K562 (cell line): Measurements from ENCODE around the gene TMEM138. TPM values are rescaled to one million over a fixed set of nuclear protein-coding genes. Genes with fewer than 3 reads are reported as not detected.

Experiments
- ATAC-seq: fragments of 200-7000 bp; cut with Tn5 transposase; 3 replicates; pipeline ENCODE4 v1.9.1; 2020; ENCODE audit warnings: moderate library complexity
- BruUV-seq: library from RNA; stranded (reverse); fragments of 400-500 nt; replicated peaks from 2 replicates; lab custom pipeline; 2021; lab: Mats Ljungman, UMichigan
- CTCF ChIA-PET: fragments of 300-600 bp; formaldehyde crosslinking; extraction: SDS; loops from one replicate; lab custom pipeline; 2021; ENCODE audit warnings: low intra/inter-chr PET ratio; lab: Yijun Ruan, JAX
- POLR2A ChIA-PET: fragments of 300-600, 350-650 bp; sonication (Branson Sonifier 250); formaldehyde crosslinking; extraction: SDS; loops from one replicate; lab custom pipeline; 2021; ENCODE audit warnings: antibody characterized with exemption, inconsistent platforms; lab: Yijun Ruan, JAX
- DNase-seq, 4 experiments: peaks; one replicate each; pipeline versions ENCODE4 v3.0.0 to v3.0.0-alpha.2; 2011 to 2018; ENCODE audit warnings: low spot score in 3 of 4, mixed read lengths in 3 of 4; ENCODE audit errors: extremely low read depth in 1 of 4
- FAIRE-seq: peaks from 2 replicates; lab custom pipeline; 2011; peaks lifted over from hg19 to GRCh38; lab: Jason Lieb, UNC
- H2AFZ ChIP-seq: 2 replicates; pipeline ENCODE4 v1.6.0; 2011; ENCODE audit warnings: low read depth, low read length, control low read depth, inconsistent platforms
- H3K27ac ChIP-seq: fragments of 200-600 bp; 3 replicates; pipeline ENCODE4 v1.8.0; 2011; ENCODE audit warnings: low read depth, mild to moderate bottlenecking, control low read depth, inconsistent platforms, low read length, moderate library complexity, mixed read lengths; ENCODE audit errors: extremely low read depth
- H3K27me3 ChIP-seq, 2 experiments: fragments of 300-600 bp in 1 of 2; 2 replicates in 1 of 2; 3 replicates in 1 of 2; pipeline versions ENCODE4 v1.6.0 to v1.8.0; 2011; ENCODE audit warnings: inconsistent platforms in 2 of 2, low read length in 2 of 2, mild to moderate bottlenecking in 1 of 2, mixed read lengths in 1 of 2, moderate library complexity in 1 of 2; ENCODE audit not compliant: control insufficient read depth in 2 of 2, insufficient read depth in 2 of 2
- H3K36me3 ChIP-seq: fragments of 300-600 bp; 3 replicates; pipeline ENCODE4 v1.8.0; 2011; ENCODE audit warnings: mild to moderate bottlenecking, low read length, inconsistent platforms; ENCODE audit not compliant: control insufficient read depth, insufficient read depth
- H3K4me1 ChIP-seq, 2 experiments: fragments of 200-600 bp in 1 of 2; replicated peaks in 1 of 2; 2 replicates in 1 of 2; 3 replicates in 1 of 2; pipeline versions ENCODE4 v1.5.1 to v1.8.0; 2011; ENCODE audit warnings: inconsistent platforms in 2 of 2, low read length in 2 of 2, mild to moderate bottlenecking in 1 of 2, mixed read lengths in 1 of 2, moderate library complexity in 1 of 2; ENCODE audit not compliant: control insufficient read depth in 2 of 2, insufficient read depth in 2 of 2
- H3K4me2 ChIP-seq: 2 replicates; pipeline ENCODE4 v1.6.1; 2011; ENCODE audit warnings: low read length, control low read depth, inconsistent platforms, mixed read lengths; ENCODE audit not compliant: insufficient read depth
- H3K4me3 ChIP-seq: fragments of 200-600 bp; sonication (generic), shearing (Covaris generic); 2 replicates; pipeline ENCODE4 v1.5.1; 2016; ENCODE audit warnings: control low read depth, inconsistent platforms
- H3K79me2 ChIP-seq: fragments of 200-600 bp; 3 replicates; pipeline ENCODE4 v1.8.0; 2011; ENCODE audit warnings: low read length, inconsistent platforms; ENCODE audit not compliant: control insufficient read depth, insufficient read depth
- H3K9ac ChIP-seq, 2 experiments: 2 replicates each; pipeline versions ENCODE4 v1.6.0 to v1.6.1; 2011; ENCODE audit warnings: low read depth in 2 of 2, low read length in 2 of 2, control low read depth in 1 of 2, inconsistent platforms in 1 of 2, mild to moderate bottlenecking in 1 of 2, mixed read lengths in 1 of 2; ENCODE audit not compliant: insufficient read depth in 1 of 2
- H3K9me1 ChIP-seq: one replicate; pipeline ENCODE4 v1.6.0; 2011; ENCODE audit warnings: inconsistent platforms, mild to moderate bottlenecking, low read length, moderate library complexity; ENCODE audit not compliant: control insufficient read depth, insufficient read depth
- H3K9me3 ChIP-seq: replicated peaks from 2 replicates; pipeline ENCODE4 v1.5.1; 2011; ENCODE audit warnings: low read depth, low read length, inconsistent platforms; ENCODE audit not compliant: control insufficient read depth, insufficient read depth
- H4K20me1 ChIP-seq: replicated peaks from 2 replicates; pipeline ENCODE4 v1.6.1; 2011; ENCODE audit warnings: low read length, inconsistent platforms, mixed read lengths; ENCODE audit not compliant: control insufficient read depth, insufficient read depth
- DEAF1 ChIP-seq: fragments of 450-650 bp; formaldehyde crosslinking; IDR thresholded peaks from 2 replicates; pipeline ENCODE4 v1.4.0; 2020; ENCODE audit warnings: mild to moderate bottlenecking, moderate library complexity
- EGR1 ChIP-seq: fragments of 450-650 bp; conservative IDR thresholded peaks from 2 replicates; pipeline ENCODE4 v1.6.1; 2017; ENCODE audit warnings: mild to moderate bottlenecking
- FOSL1 ChIP-seq: fragments of 200-800 bp; sonication (Bioruptor generic); conservative IDR thresholded peaks from 2 replicates; pipeline ENCODE4 v1.6.1; 2016; ENCODE audit warnings: missing genetic modification characterization, missing compliant biosample characterization
- GTF2A2 ChIP-seq: IDR thresholded peaks from 2 replicates; pipeline ENCODE4 v1.6.1; 2016; ENCODE audit warnings: mild to moderate bottlenecking, missing genetic modification characterization, missing compliant biosample characterization
- HMGN3 ChIP-seq: IDR thresholded peaks from 2 replicates; pipeline ENCODE4 v1.6.1; 2011; ENCODE audit warnings: borderline replicate concordance, low read depth, mild to moderate bottlenecking, mixed read lengths, low read length; ENCODE audit not compliant: insufficient read length; ENCODE audit errors: extremely low read depth
- HSF4 ChIP-seq: fragments of 250-450 bp; sonication (Bioruptor Pico); IDR thresholded peaks from 2 replicates; pipeline ENCODE4 v2.1.2; 2022; ENCODE audit warnings: mild to moderate bottlenecking, moderate library complexity, borderline replicate concordance
- NFATC3 ChIP-seq: fragments of 450-650 bp; IDR thresholded peaks from 2 replicates; pipeline ENCODE4 v1.6.1; 2017; ENCODE audit warnings: mild to moderate bottlenecking
- POLR2AphosphoS5 ChIP-seq: IDR thresholded peaks from 2 replicates; pipeline ENCODE4 v1.6.1; 2011; ENCODE audit warnings: mild to moderate bottlenecking, low read depth, low read length, moderate library complexity; ENCODE audit not compliant: control insufficient read depth, insufficient read depth
- PREB ChIP-seq: sonication (generic); formaldehyde crosslinking; IDR thresholded peaks from 2 replicates; pipeline ENCODE4 v1.8.1; 2023; ENCODE audit warnings: mild to moderate bottlenecking, missing genetic modification reagents
- SIX5 ChIP-seq, 2 experiments: IDR thresholded peaks; 2 replicates each; pipeline ENCODE4 v1.6.1; 2011; ENCODE audit warnings: low read length in 2 of 2, borderline replicate concordance in 1 of 2, low read depth in 1 of 2, mild to moderate bottlenecking in 1 of 2, moderate library complexity in 1 of 2; ENCODE audit not compliant: insufficient read depth in 1 of 2
- SRF ChIP-seq, 2 experiments: fragments of 250-450, 450-650 bp in 1 of 2; sonication (Bioruptor Pico) in 1 of 2; sonication (generic) in 1 of 2; formaldehyde crosslinking; IDR thresholded peaks; 2 replicates each; pipeline versions ENCODE4 v1.5.0 to v1.5.1; 2020 to 2022; ENCODE audit warnings: mild to moderate bottlenecking in 1 of 2, missing genetic modification reagents in 1 of 2
- TAF7 ChIP-seq: fragments of 450-650 bp; IDR thresholded peaks from 2 replicates; pipeline ENCODE4 v1.6.1; 2016; ENCODE audit warnings: missing genetic modification characterization, missing compliant biosample characterization
- U2AF2 ChIP-seq: fragments of 200-400 bp; formaldehyde crosslinking; optimal IDR thresholded peaks from 2 replicates; pipeline ENCODE3; 2017; ENCODE audit warnings: low read depth, mild to moderate bottlenecking, low read length
- WHSC1 ChIP-seq: IDR thresholded peaks from one replicate; pipeline ENCODE4 v1.6.1; 2012; ENCODE audit warnings: low read length, control low read depth, inconsistent platforms
- ZNF146 ChIP-seq: IDR thresholded peaks from one replicate; pipeline ENCODE4 v1.6.1; 2018; ENCODE audit warnings: missing compliant biosample characterization; ENCODE audit not compliant: unreplicated experiment
- ZNF217 ChIP-seq: sonication (generic); formaldehyde crosslinking; IDR thresholded peaks from 2 replicates; pipeline ENCODE4 v1.8.0; 2022; ENCODE audit warnings: mild to moderate bottlenecking, missing genetic modification reagents
- ZNF384 ChIP-seq: IDR thresholded peaks from 2 replicates; pipeline ENCODE4 v1.6.1; 2012; ENCODE audit warnings: low read depth, low read length, improper control_type of control experiment
- ZNF551 ChIP-seq: fragments of 250-450 bp; sonication (Bioruptor Pico); IDR thresholded peaks from 2 replicates; pipeline ENCODE4 v1.5.0; 2021; ENCODE audit warnings: mild to moderate bottlenecking, moderate library complexity
- ZNF583 ChIP-seq: fragments of 250-450 bp; sonication (Bioruptor Pico); IDR thresholded peaks from 2 replicates; pipeline ENCODE4 v1.4.0; 2020
- WGBS: fragments of 100-300 bp; shearing (Covaris generic); methylation state at CpG from one replicate; pipeline ENCODE4 v1.1.6; 2016; ENCODE audit warnings: low coverage, mixed read lengths; ENCODE audit not compliant: insufficient coverage; ENCODE audit errors: missing lambda C conversion rate; 5-methylcytosine and 5-hydroxymethylcytosine counted together
- in situ Hi-C: fragments of 300-500 bp; cut with MboI; formaldehyde crosslinking; loops from 4 replicates; pipeline ENCODE4 v1.15.0; 2018; ENCODE audit warnings: inconsistent platforms, mixed read lengths
- intact Hi-C: fragments of 100-400 bp; cut with micrococcal nuclease; formaldehyde crosslinking; loops from 2 replicates; pipeline ENCODE4 v1.14.2; 2022
- polyA plus RNA-seq, 8 experiments: library from polyadenylated mRNA; depleted of rRNA in 4 of 8; stranded (reverse) in 5 of 8; unstranded in 3 of 8; fragments of >200 nt; fragmentation: Nextera tagmentation in 2 of 8; fragmentation: Illumina TruSeq in 1 of 8; extraction: Ambion mirVana in 2 of 8; extraction: Trizol in 1 of 8; gene quantifications; 2 replicates each; pipeline versions ENCODE4 v1.2.1 to v1.2.3, GENCODE V29; 2011 to 2014; ENCODE audit warnings: inconsistent platforms in 1 of 8, missing spikeins in 1 of 8
- total RNA-seq, 7 experiments: library from RNA; depleted of rRNA in 6 of 7; stranded (reverse); fragments of >200 nt in 6 of 7; fragmentation: Illumina TruSeq in 2 of 7; extraction: Trizol in 2 of 7; gene quantifications; 2 replicates each; pipeline versions ENCODE4 v1.2.1 to v1.2.3, GENCODE V29; 2011 to 2021; ENCODE audit warnings: low replicate concordance in 1 of 7

Gene TMEM138
- total and polyA plus RNA-seq, 9 of the 15 experiments (the other 6 are each of a cell fraction or from before 2014, with no cell fraction given) = 23.2 to 168 (median 63.1) TPM

GRCh38 chr11:61406067-61406466, 43.9 kb downstream of the TMEM138 start:
- no peaks in the 10 kb centered on the region for H3K9me3 ChIP-seq
- intact Hi-C loops (no loop called here), in situ Hi-C loops (no loop called here)
- H3K9ac ChIP-seq = no peak overlapping the region
- no peak for DNase-seq
- no peaks in the 10 kb centered on the region for H4K20me1 ChIP-seq
- POLR2A ChIA-PET = interaction anchor here (0.6 to 1.6 kb wide), 5 partner anchors 11 to 24 kb away, joined by 3 to 5 read pairs (median 3); partner anchors contain the start of genes CPSF7 and SDHAF2
- no peak for ATAC-seq
- no TSS peak for BruUV-seq
- no peak overlapping the region for H3K4me2 ChIP-seq
- no peak overlapping the region for H3K4me3 ChIP-seq
- H3K27me3 ChIP-seq = no peaks in the 10 kb centered on the region
- no peaks in the 10 kb centered on the region for H3K9me1 ChIP-seq
- WGBS = 93% methylated on average over 2 of the region's 2 CpGs
- H2AFZ ChIP-seq = no peak overlapping the region
- no peaks in the 10 kb centered on the region for H3K79me2 ChIP-seq
- no peak overlapping the region for H3K27ac ChIP-seq
- no peak for TF ChIP-seq POLR2AphosphoS5
- no peak for TF ChIP-seq U2AF2
- no peak for TF ChIP-seq PREB
- no peak for TF ChIP-seq NFATC3
- TF ChIP-seq HMGN3 = no peak
- no peak for TF ChIP-seq GTF2A2 (tag)
- TF ChIP-seq ZNF217 (CRISPR knock-in tag) = no peak
- no peak for TF ChIP-seq TAF7 (tag)
- no peak for TF ChIP-seq ZNF551
- TF ChIP-seq ZNF583 (CRISPR knock-in tag) = no peak
- no peak for TF ChIP-seq SRF (CRISPR knock-in tag; IDR thresholded peaks at IDR 0.05)
- no peak for TF ChIP-seq ZNF146
- no peak for TF ChIP-seq WHSC1
- TF ChIP-seq FOSL1 (tag) = no peak
- TF ChIP-seq ZNF384 = no peak
- TF ChIP-seq EGR1 = no peak
- no peak for TF ChIP-seq SIX5 (IDR thresholded peaks at IDR 0.05; ENCODE audit: borderline replicate concordance in 1 of 2, insufficient read depth in 1 of 2, low read depth in 1 of 2, low read length in 2 of 2)
- no peak for TF ChIP-seq HSF4
- TF ChIP-seq DEAF1 = no peak
- H3K4me1 ChIP-seq = no peaks in the 10 kb centered on the region
- H3K36me3 ChIP-seq = peaks cover 90% of the 10 kb centered on the region
- no peak for FAIRE-seq
- CTCF ChIA-PET = no interaction called here
